GM18508 (cell line): ENCODE results near the gene PRRC2C.
A peak's percentile ranks its signal among the peaks of the same experiment; 100 is the strongest.
"Not testable (repeated sequence)": the region's sequence is repeated elsewhere in the genome, so short reads cannot be mapped to it uniquely, and the experiment has no call there.

Experiments used
- ATAC-seq: cut with Tn5 transposase; IDR thresholded peaks from one replicate; pipeline ENCODE4 v1.9.1; 2021; ENCODE audit warnings: moderate number of reproducible peaks; ENCODE audit not compliant: insufficient read depth, unreplicated experiment

Gene PRRC2C

GRCh38 chr1:171581766-171582165 is 96.4 kb downstream of the PRRC2C start:
- ATAC-seq, result no peak

- no peak for ATAC-seq
Measured at GRCh38 chr1:171582589-171582988, 97.3 kb downstream of the PRRC2C start.

- ATAC-seq, result no peak
Measured at GRCh38 chr1:171583591-171584201, 98.4 kb downstream of the PRRC2C start.

- no peak for ATAC-seq
Measured at GRCh38 chr1:171585715-171586114, 100.4 kb downstream of the PRRC2C start.

GRCh38 chr1:171588230-171588629 is 102.9 kb downstream of the PRRC2C start:
- ATAC-seq, result no peak

GRCh38 chr1:171590022-171590421 is 104.7 kb downstream of the PRRC2C start:
- no peak for ATAC-seq

- ATAC-seq, result no peak
Measured at GRCh38 chr1:171595324-171595723, 110.0 kb downstream of the PRRC2C start.

GRCh38 chr1:171596119-171596518 is 110.8 kb downstream of the PRRC2C start:
- no peak for ATAC-seq

- no peak for ATAC-seq
Measured at GRCh38 chr1:171596705-171597104, 111.4 kb downstream of the PRRC2C start.

GRCh38 chr1:171597203-171597602 is 111.9 kb downstream of the PRRC2C start:
- ATAC-seq, result no peak

GRCh38 chr1:171600310-171600709 is 115.0 kb downstream of the PRRC2C start:
- not testable (repeated sequence) for ATAC-seq

GRCh38 chr1:171600862-171601261 is 115.5 kb downstream of the PRRC2C start:
- ATAC-seq, result no peak

- not testable (repeated sequence) for ATAC-seq
Measured at GRCh38 chr1:171603042-171603441, 117.7 kb downstream of the PRRC2C start.

- peak; percentile 41 for ATAC-seq
Measured at GRCh38 chr1:171606402-171606941, 121.1 kb downstream of the PRRC2C start.

GRCh38 chr1:171610385-171610784 is 125.1 kb downstream of the PRRC2C start:
- ATAC-seq, result peak; percentile 44

GRCh38 chr1:171611306-171611705 is 126.0 kb downstream of the PRRC2C start:
- no peak for ATAC-seq

- no peak for ATAC-seq
Measured at GRCh38 chr1:171613282-171613681, 128.0 kb downstream of the PRRC2C start.

- not testable (repeated sequence) for ATAC-seq
Measured at GRCh38 chr1:171615122-171615906, 130.0 kb downstream of the PRRC2C start.

GRCh38 chr1:171616586-171616985 is 131.3 kb downstream of the PRRC2C start:
- no peak for ATAC-seq

GRCh38 chr1:171622152-171622462 is 136.8 kb downstream of the PRRC2C start, which contains the start of gene MYOCOS:
TSS of gene MYOCOS (plus strand) at chr1:171622243. CDS start at chr1:171623884, 1,641 bp downstream.
- no peak for ATAC-seq

GRCh38 chr1:171623651-171624331 is 138.5 kb downstream of the PRRC2C start:
- no peak for ATAC-seq
